Thyroid gland (tissue), 4 donors: ENCODE results near the gene APBB1IP. TPM values are rescaled to one million over a fixed set of nuclear protein-coding genes. Genes with fewer than 3 reads are reported as not detected.

Source experiments
- DNase-seq, 2 donors: peaks; one replicate each; pipeline ENCODE4 v3.0.0-alpha.2; 2019
- H3K27ac ChIP-seq, 3 donors: fragments of 200-600 bp; sonication (generic); 1 replicate in 2 of 3; 2 replicates in 1 of 3; pipeline ENCODE4 v1.5.1; 2016 to 2019; ENCODE audit warnings: mild to moderate bottlenecking in 1 of 3, moderate library complexity in 1 of 3
- H3K27me3 ChIP-seq: fragments of 200-600 bp; sonication (generic); one replicate; pipeline ENCODE4 v1.5.1; 2019
- H3K36me3 ChIP-seq, 2 donors: fragments of 200-600 bp; sonication (generic); one replicate each; pipeline ENCODE4 v1.5.1; 2016 to 2019
- H3K4me1 ChIP-seq, 2 donors: fragments of 200-600 bp; sonication (generic); one replicate each; pipeline ENCODE4 v1.5.1; 2017 to 2019
- H3K4me3 ChIP-seq, 3 donors: fragments of 200-600 bp; sonication (generic); replicated peaks in 1 of 3; 1 replicate in 2 of 3; 2 replicates in 1 of 3; pipeline ENCODE4 v1.5.1; 2016; ENCODE audit warnings: mild to moderate bottlenecking in 1 of 3
- H3K9me3 ChIP-seq: fragments of 200-600 bp; sonication (generic); one replicate; pipeline ENCODE4 v1.5.1; 2017
- CTCF ChIP-seq, 6 experiments: fragments of 200-600 bp in 3 of 6; fragments of 450-650 bp in 3 of 6; sonication (generic) in 3 of 6; IDR thresholded peaks; one replicate each; pipeline ENCODE4 v1.5.1; 2016 to 2019; ENCODE audit warnings: antibody characterized with exemption in 6 of 6, mild to moderate bottlenecking in 2 of 6, inconsistent platforms in 1 of 6, moderate library complexity in 1 of 6
- POLR2A ChIP-seq, 2 donors: fragments of 450-650 bp; IDR thresholded peaks; one replicate each; pipeline ENCODE4 v1.6.1; 2017; ENCODE audit warnings: antibody characterized with exemption in 2 of 2, mild to moderate bottlenecking in 2 of 2, moderate library complexity in 1 of 2
- WGBS, 2 donors: methylation state at CpG; one replicate each; pipeline ENCODE4 v1.1.5; 2017; 5-methylcytosine and 5-hydroxymethylcytosine counted together
- intact Hi-C: fragments of 100-400 bp; cut with DNase I; formaldehyde crosslinking; loops from one replicate; pipeline ENCODE4 v1.15.1; 2023
- total RNA-seq, 4 donors: library from RNA; depleted of rRNA; stranded (reverse); fragments of >200 nt; gene quantifications; one replicate each; pipeline ENCODE4 v1.2.3, GENCODE V29; 2016

Gene APBB1IP
- total RNA-seq, 4 donors from 2014 or later: 1.5 to 4.3 (median 2.2) TPM

GRCh38 chr10:26505491-26505890 lies 67.3 kb downstream of the APBB1IP start:
- intact Hi-C loops: no loop called here
- Histone ChIP-seq H3K4me1 (no peaks in the 10 kb centered on the region), H3K36me3 (no peaks in the 10 kb centered on the region), H3K27me3 (no peaks in the 10 kb centered on the region), H3K9me3 (no peaks in the 10 kb centered on the region), H3K27ac (no peak overlapping the region), H3K4me3 (no peak overlapping the region)
- TF ChIP-seq POLR2A (IDR thresholded peaks at IDR 0.05): no peak
- TF ChIP-seq CTCF (IDR thresholded peaks at IDR 0.05): no peak
- DNase-seq: no peak
- WGBS, 2 donors: 86 to 92% methylated on average over 5 of the region's 5 CpGs

GRCh38 chr10:26506736-26507135 lies 68.6 kb downstream of the APBB1IP start:
- Histone ChIP-seq H3K27ac (no peak overlapping the region), H3K4me3 (no peak overlapping the region), H3K4me1 (no peaks in the 10 kb centered on the region), H3K9me3 (no peaks in the 10 kb centered on the region), H3K36me3 (no peaks in the 10 kb centered on the region), H3K27me3 (no peaks in the 10 kb centered on the region)
- no peak for DNase-seq
- intact Hi-C loops: no loop called here
- 85 to 86% methylated on average over 3 of the region's 3 CpGs for WGBS, 2 donors
- TF ChIP-seq POLR2A (IDR thresholded peaks at IDR 0.05): no peak
- TF ChIP-seq CTCF (IDR thresholded peaks at IDR 0.05): no peak

- no peak for DNase-seq
- Histone ChIP-seq H3K4me3 (no peak overlapping the region), H3K36me3 (no peaks in the 10 kb centered on the region), H3K9me3 (no peaks in the 10 kb centered on the region), H3K4me1 (no peaks in the 10 kb centered on the region), H3K27me3 (no peaks in the 10 kb centered on the region), H3K27ac (no peak overlapping the region)
- TF ChIP-seq CTCF (IDR thresholded peaks at IDR 0.05) (no peak), POLR2A (IDR thresholded peaks at IDR 0.05) (no peak)
- intact Hi-C loops: no loop called here
These were observed 69.3 kb downstream of the APBB1IP start for GRCh38 chr10:26507441-26507840.

- 82 to 88% methylated on average over 4 of the region's 4 CpGs for WGBS, 2 donors
- TF ChIP-seq CTCF (IDR thresholded peaks at IDR 0.05) (no peak), POLR2A (IDR thresholded peaks at IDR 0.05) (no peak)
- Histone ChIP-seq H3K27me3 (no peaks in the 10 kb centered on the region), H3K27ac (no peak overlapping the region), H3K4me1 (no peaks in the 10 kb centered on the region), H3K36me3 (no peaks in the 10 kb centered on the region), H3K4me3 (no peak overlapping the region), H3K9me3 (no peaks in the 10 kb centered on the region)
- intact Hi-C loops: no loop called here
- DNase-seq: no peak
These were observed 69.9 kb downstream of the APBB1IP start for GRCh38 chr10:26508016-26508415.

GRCh38 chr10:26509307-26509706 lies 71.2 kb downstream of the APBB1IP start:
- no peak for DNase-seq
- Histone ChIP-seq H3K9me3 (no peaks in the 10 kb centered on the region), H3K4me1 (no peaks in the 10 kb centered on the region), H3K36me3 (no peaks in the 10 kb centered on the region), H3K27me3 (no peaks in the 10 kb centered on the region), H3K4me3 (no peak overlapping the region), H3K27ac (no peak overlapping the region)
- WGBS, 2 donors: 77 to 89% methylated on average over 1 of the region's 1 CpG
- intact Hi-C loops: no loop called here
- no peak for TF ChIP-seq POLR2A (IDR thresholded peaks at IDR 0.05)
- TF ChIP-seq CTCF (IDR thresholded peaks at IDR 0.05): no peak
